GM12878 (cell line): ENCODE results near the gene MSI2. TPM values are rescaled to one million over a fixed set of nuclear protein-coding genes. Genes with fewer than 3 reads are reported as not detected.

Experiments used
- ATAC-seq: fragments of 200-7000 bp; cut with Tn5 transposase; 3 replicates; pipeline ENCODE4 v1.9.1; 2020; ENCODE audit warnings: mild to moderate bottlenecking, moderate library complexity
- BruUV-seq: library from RNA; stranded (reverse); fragments of 400-500 nt; replicated peaks from 2 replicates; lab custom pipeline; 2021; lab: Mats Ljungman, UMichigan
- CTCF ChIA-PET: fragments of 300-600 bp; sonication (Branson Sonifier 250); formaldehyde crosslinking; extraction: SDS; loops from one replicate; lab custom pipeline; 2021; ENCODE audit warnings: inconsistent platforms; lab: Yijun Ruan, JAX
- POLR2A ChIA-PET: fragments of 350-600 bp; formaldehyde crosslinking; extraction: SDS; loops from one replicate; lab custom pipeline; 2021; ENCODE audit warnings: inconsistent platforms; lab: Charles Lee
- RAD21 ChIA-PET: fragments of 300-600 bp; sonication (Branson Sonifier 250); formaldehyde crosslinking; loops from one replicate; lab custom pipeline; 2023; ENCODE audit warnings: antibody characterized with exemption; ENCODE audit not compliant: unreplicated experiment; lab: Charles Lee
- SMC1A ChIA-PET: fragments of 300-600 bp; sonication (Branson Sonifier 250); formaldehyde crosslinking; loops from one replicate; lab custom pipeline; 2023; ENCODE audit not compliant: unreplicated experiment, uncharacterized antibody; lab: Charles Lee
- DNase-seq: peaks from one replicate; pipeline ENCODE4 v3.0.0-alpha.2; 2011; ENCODE audit warnings: low read depth, low spot score
- FAIRE-seq: peaks from 3 replicates; lab custom pipeline; 2011; peaks lifted over from hg19 to GRCh38; lab: Jason Lieb, UNC
- H2AFZ ChIP-seq: 2 replicates; pipeline ENCODE4 v1.6.0; 2011; ENCODE audit warnings: low read depth, low read length, control low read depth; ENCODE audit not compliant: control insufficient read depth
- H3K27ac ChIP-seq: 2 replicates; pipeline ENCODE4 v1.5.1; 2011; ENCODE audit warnings: control low read depth; ENCODE audit not compliant: control insufficient read depth, insufficient read depth
- H3K27me3 ChIP-seq, 2 experiments: replicated peaks in 1 of 2; 2 replicates each; pipeline versions ENCODE4 v1.6.0 to v1.6.1; 2011; ENCODE audit warnings: low read length in 1 of 2; ENCODE audit not compliant: control insufficient read depth in 2 of 2, insufficient read depth in 2 of 2
- H3K36me3 ChIP-seq, 2 experiments: 2 replicates each; pipeline ENCODE4 v1.5.1; 2011; ENCODE audit warnings: low read length in 1 of 2; ENCODE audit not compliant: control insufficient read depth in 2 of 2, insufficient read depth in 2 of 2
- H3K4me1 ChIP-seq: 2 replicates; pipeline ENCODE4 v1.6.1; 2011; ENCODE audit warnings: mild to moderate bottlenecking, low read length, moderate library complexity, mixed read lengths; ENCODE audit not compliant: control insufficient read depth, insufficient read depth
- H3K4me2 ChIP-seq: 2 replicates; pipeline ENCODE4 v1.6.0; 2011; ENCODE audit warnings: control low read depth; ENCODE audit not compliant: control insufficient read depth, insufficient read depth
- H3K4me3 ChIP-seq: fragments of 200-600 bp; sonication (generic); 2 replicates; pipeline ENCODE4 v1.5.1; 2016
- H3K79me2 ChIP-seq: 2 replicates; pipeline ENCODE4 v1.6.0; 2011; ENCODE audit warnings: low read length; ENCODE audit not compliant: control insufficient read depth, insufficient read depth
- H3K9ac ChIP-seq: 2 replicates; pipeline ENCODE4 v1.8.0; 2011; ENCODE audit warnings: low read length, control low read depth, mixed read lengths; ENCODE audit not compliant: control insufficient read depth, insufficient read depth
- H3K9me3 ChIP-seq: replicated peaks from 3 replicates; pipeline ENCODE4 v1.5.1; 2011; ENCODE audit warnings: mild to moderate bottlenecking, low read length; ENCODE audit not compliant: control insufficient read depth, insufficient read depth
- H4K20me1 ChIP-seq: 2 replicates; pipeline ENCODE4 v1.6.0; 2011; ENCODE audit not compliant: control insufficient read depth, insufficient read depth
- ASH2L ChIP-seq: fragments of 300-600, 200-600 bp; sonication (generic); IDR thresholded peaks from 2 replicates; pipeline ENCODE4 v1.6.1; 2017; ENCODE audit warnings: low read depth, mild to moderate bottlenecking, borderline replicate concordance
- CUX1 ChIP-seq: IDR thresholded peaks from 2 replicates; pipeline ENCODE4 v1.6.1; 2012; ENCODE audit warnings: improper control_type of control experiment, low read depth, low read length; ENCODE audit not compliant: insufficient replicate concordance
- EGR1 ChIP-seq, 2 experiments: IDR thresholded peaks; 1 replicate in 1 of 2; 2 replicates in 1 of 2; pipeline ENCODE4 v1.6.1; 2011 to 2012; ENCODE audit warnings: low read depth in 2 of 2, low read length in 2 of 2, borderline replicate concordance in 1 of 2, mild to moderate bottlenecking in 1 of 2, moderate library complexity in 1 of 2
- FOS ChIP-seq: IDR thresholded peaks from 3 replicates; pipeline ENCODE4 v1.6.1; 2011; ENCODE audit warnings: borderline replicate concordance; ENCODE audit not compliant: insufficient read length; ENCODE audit errors: extremely low read depth
- MYC ChIP-seq: IDR thresholded peaks from 2 replicates; pipeline ENCODE4 v1.6.1; 2011; ENCODE audit warnings: mild to moderate bottlenecking, low read length, moderate library complexity, inconsistent platforms; ENCODE audit not compliant: insufficient read depth, insufficient replicate concordance, insufficient read length, severe bottlenecking
- RBBP5 ChIP-seq: fragments of 200-600 bp; sonication (generic); conservative IDR thresholded peaks from 2 replicates; pipeline ENCODE4 v1.6.1; 2016
- SP1 ChIP-seq: IDR thresholded peaks from one replicate; pipeline ENCODE4 v1.6.1; 2011; ENCODE audit warnings: low read depth, low read length
- STAT1 ChIP-seq: fragments of 450-650 bp; conservative IDR thresholded peaks from 2 replicates; pipeline ENCODE4 v1.6.1; 2014; ENCODE audit warnings: antibody characterized with exemption, mild to moderate bottlenecking
- ZNF384 ChIP-seq: IDR thresholded peaks from 2 replicates; pipeline ENCODE4 v1.6.1; 2012; ENCODE audit warnings: low read depth, mild to moderate bottlenecking, low read length, improper control_type of control experiment, borderline replicate concordance
- WGBS: methylation state at CpG from one replicate; pipeline ENCODE4 v1.1.6; 2016; ENCODE audit warnings: low lambda C conversion rate; ENCODE audit not compliant: insufficient replicate concordance, insufficient coverage; ENCODE audit errors: missing lambda C conversion rate; 5-methylcytosine and 5-hydroxymethylcytosine counted together
- in situ Hi-C: fragments of 300-500 bp; cut with MboI; formaldehyde crosslinking; loops from 9 replicates; pipeline ENCODE4 v1.14.3; 2018; ENCODE audit warnings: mixed read lengths
- intact Hi-C: fragments of 100-400 bp; cut with micrococcal nuclease; formaldehyde crosslinking; loops from one replicate; pipeline ENCODE4 v1.14.2; 2022; ENCODE audit not compliant: unreplicated experiment
- polyA plus RNA-seq, 11 experiments: library from polyadenylated mRNA; depleted of rRNA in 4 of 11; unstranded in 6 of 11; stranded (reverse) in 5 of 11; fragments of >200 nt; fragmentation: Nextera tagmentation in 4 of 11; fragmentation: Illumina TruSeq in 1 of 11; extraction: Ambion mirVana in 4 of 11; extraction: Trizol in 1 of 11; gene quantifications; 1 replicate in 1 of 11; 2 replicates in 10 of 11; pipeline versions ENCODE4 v1.2.1 to v1.2.3, GENCODE V29; 2011 to 2016; ENCODE audit warnings: inconsistent platforms in 2 of 11, missing spikeins in 2 of 11, low read depth in 1 of 11
- total RNA-seq, 4 experiments: library from RNA; depleted of rRNA in 3 of 4; stranded (reverse); fragments of >200 nt in 3 of 4; fragmentation: Illumina TruSeq in 1 of 4; extraction: Trizol in 1 of 4; gene quantifications; 2 replicates each; pipeline versions ENCODE4 v1.2.1 to v1.2.3, GENCODE V29; 2013 to 2021
- TF ChIP-seq, protein P1 (sequence below): fragments of 450-650 bp; IDR thresholded peaks from 2 replicates; pipeline ENCODE4 v1.6.1; 2017; ENCODE audit warnings: antibody characterized with exemption, mild to moderate bottlenecking, moderate library complexity
- TF ChIP-seq, protein P2 (sequence below): fragments of 450-650 bp; IDR thresholded peaks from 2 replicates; pipeline ENCODE4 v1.6.1; 2017; ENCODE audit warnings: borderline replicate concordance

The MSI2 gene
- total and polyA plus RNA-seq, 10 of the 15 experiments (the other 5 are each of a cell fraction or from before 2014, with no cell fraction given) = 6.1 to 76.1 (median 42.0) TPM

GRCh38 chr17:57283203-57283971 lies 27.1 kb downstream of the MSI2 start:
- Histone ChIP-seq H2AFZ (no peak overlapping the region), H3K4me2 (no peak overlapping the region), H3K27me3 (no peaks in the 10 kb centered on the region), H3K9me3 (no peaks in the 10 kb centered on the region), H3K9ac (no peak overlapping the region), H3K4me1 (peaks cover 16% of the 10 kb centered on the region; the same call in 1 of the 2 replicates), H4K20me1 (no peaks in the 10 kb centered on the region), H3K4me3 (no peak overlapping the region), H3K36me3 (peaks cover 11 to 29% of the 10 kb centered on the region in 2 experiments), H3K79me2 (peaks cover 28% of the 10 kb centered on the region), H3K27ac (no peak overlapping the region)
- ATAC-seq (no peak), DNase-seq (no peak), FAIRE-seq (no peak)
- CTCF ChIA-PET = interaction anchor here (0.9 to 1.1 kb wide), 2 partner anchors 40 to 500 kb away, joined by 3 to 5 read pairs; no protein-coding TSS in a partner anchor
- WGBS = 93% methylated on average over 18 of the region's 18 CpGs
- TF ChIP-seq SP1 = no peak
- TF ChIP-seq, protein P1, sequence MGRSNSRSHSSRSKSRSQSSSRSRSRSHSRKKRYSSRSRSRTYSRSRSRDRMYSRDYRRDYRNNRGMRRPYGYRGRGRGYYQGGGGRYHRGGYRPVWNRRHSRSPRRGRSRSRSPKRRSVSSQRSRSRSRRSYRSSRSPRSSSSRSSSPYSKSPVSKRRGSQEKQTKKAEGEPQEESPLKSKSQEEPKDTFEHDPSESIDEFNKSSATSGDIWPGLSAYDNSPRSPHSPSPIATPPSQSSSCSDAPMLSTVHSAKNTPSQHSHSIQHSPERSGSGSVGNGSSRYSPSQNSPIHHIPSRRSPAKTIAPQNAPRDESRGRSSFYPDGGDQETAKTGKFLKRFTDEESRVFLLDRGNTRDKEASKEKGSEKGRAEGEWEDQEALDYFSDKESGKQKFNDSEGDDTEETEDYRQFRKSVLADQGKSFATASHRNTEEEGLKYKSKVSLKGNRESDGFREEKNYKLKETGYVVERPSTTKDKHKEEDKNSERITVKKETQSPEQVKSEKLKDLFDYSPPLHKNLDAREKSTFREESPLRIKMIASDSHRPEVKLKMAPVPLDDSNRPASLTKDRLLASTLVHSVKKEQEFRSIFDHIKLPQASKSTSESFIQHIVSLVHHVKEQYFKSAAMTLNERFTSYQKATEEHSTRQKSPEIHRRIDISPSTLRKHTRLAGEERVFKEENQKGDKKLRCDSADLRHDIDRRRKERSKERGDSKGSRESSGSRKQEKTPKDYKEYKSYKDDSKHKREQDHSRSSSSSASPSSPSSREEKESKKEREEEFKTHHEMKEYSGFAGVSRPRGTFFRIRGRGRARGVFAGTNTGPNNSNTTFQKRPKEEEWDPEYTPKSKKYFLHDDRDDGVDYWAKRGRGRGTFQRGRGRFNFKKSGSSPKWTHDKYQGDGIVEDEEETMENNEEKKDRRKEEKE = no peak
- TF ChIP-seq RBBP5 = no peak
- TF ChIP-seq, protein P2, sequence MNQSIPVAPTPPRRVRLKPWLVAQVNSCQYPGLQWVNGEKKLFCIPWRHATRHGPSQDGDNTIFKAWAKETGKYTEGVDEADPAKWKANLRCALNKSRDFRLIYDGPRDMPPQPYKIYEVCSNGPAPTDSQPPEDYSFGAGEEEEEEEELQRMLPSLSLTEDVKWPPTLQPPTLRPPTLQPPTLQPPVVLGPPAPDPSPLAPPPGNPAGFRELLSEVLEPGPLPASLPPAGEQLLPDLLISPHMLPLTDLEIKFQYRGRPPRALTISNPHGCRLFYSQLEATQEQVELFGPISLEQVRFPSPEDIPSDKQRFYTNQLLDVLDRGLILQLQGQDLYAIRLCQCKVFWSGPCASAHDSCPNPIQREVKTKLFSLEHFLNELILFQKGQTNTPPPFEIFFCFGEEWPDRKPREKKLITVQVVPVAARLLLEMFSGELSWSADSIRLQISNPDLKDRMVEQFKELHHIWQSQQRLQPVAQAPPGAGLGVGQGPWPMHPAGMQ = no peak
- TF ChIP-seq ZNF384 = no peak
- TF ChIP-seq EGR1 (IDR thresholded peaks at IDR 0.05; ENCODE audit: borderline replicate concordance in 1 of 2, low read depth in 2 of 2, low read length in 2 of 2) = no peak
- no peak for TF ChIP-seq FOS
- no peak for TF ChIP-seq CUX1
- TF ChIP-seq STAT1 = no peak
- no peak for TF ChIP-seq MYC
- TF ChIP-seq ASH2L = no peak
- no TSS peak for BruUV-seq
- RAD21 ChIA-PET = interaction anchor here (1.8 to 2.0 kb wide), 2 partner anchors 23 to 40 kb away, joined by 5 to 16 read pairs; no protein-coding TSS in a partner anchor
- SMC1A ChIA-PET = interaction anchor here (1.9 kb wide), 1 partner anchor 26 kb away, joined by 6 read pairs; no protein-coding TSS in a partner anchor
- POLR2A ChIA-PET = no interaction called here
- in situ Hi-C loops = no loop called here
- intact Hi-C loops = no loop called here
